ENCODE data around the gene UFC1. TPM values are rescaled to one million over a fixed set of nuclear protein-coding genes. Genes with fewer than 3 reads are reported as not detected.
A peak's percentile ranks its signal among the peaks of the same experiment; 100 is the strongest.

Gene UFC1
- total RNA-seq (10 to 100 TPM; 59.5 to 80.7 (median 70.4) TPM), polyA plus RNA-seq (100 to 1,000 TPM in 1 of 2 donors, 10 to 100 TPM in 1; 78.4 to 107 TPM)

DNA sequence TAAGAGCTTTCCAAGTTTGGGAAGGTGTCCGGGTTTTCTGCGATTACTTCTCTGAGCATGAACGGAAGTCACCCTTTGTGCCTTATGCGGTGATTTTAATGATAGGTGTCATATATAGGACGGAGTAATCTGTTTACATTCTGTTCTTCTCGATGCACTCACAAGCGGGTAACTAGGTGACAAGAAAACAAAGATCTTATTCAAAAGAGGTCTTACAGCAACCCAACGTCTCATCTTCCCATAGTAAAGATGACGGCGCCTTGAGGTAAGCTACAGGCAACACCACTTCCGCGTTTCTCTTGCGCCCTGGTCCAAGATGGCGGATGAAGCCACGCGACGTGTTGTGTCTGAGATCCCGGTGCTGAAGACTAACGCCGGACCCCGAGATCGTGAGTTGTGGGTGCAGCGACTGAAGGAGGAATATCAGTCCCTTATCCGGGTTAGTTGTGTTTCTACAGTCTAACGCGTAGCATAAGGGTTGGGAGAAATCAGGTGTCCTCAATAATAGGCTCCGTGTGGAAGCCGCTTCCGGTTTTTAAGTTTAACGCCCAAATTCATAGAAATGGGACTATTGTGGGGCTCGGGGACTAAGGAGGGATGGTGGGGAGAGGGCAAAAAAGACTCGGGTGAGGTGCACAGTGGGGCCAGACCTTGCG is at the start of gene UFC1:
TSS of gene UFC1 (plus strand) at position 297 of the 656 bp plus-strand sequence. CDS start at position 317, 20 bp downstream.
- FAIRE-seq (peak; percentile 5), DNase-seq (peak; percentile 76 to 88 (median 79)), ATAC-seq (peak; percentile 90 to 95 (median 93))
- WGBS, 2 donors, result 0% methylated on average over 33 of the region's 33 CpGs
- Histone ChIP-seq H3K36me3 (no peaks in the 10 kb centered on the region), H3K4me1 (peaks cover 6 to 8% (median 8%) of the 10 kb centered on the region in 3 donors), H3K27ac (peak within 1 kb of the TSS; percentile 90 to 98 (median 97)), H3K27me3 (no peaks in the 10 kb centered on the region), H3K9me3 (no peaks in the 10 kb centered on the region), H3K4me3 (peak within 1 kb of the TSS; percentile 58 to 69 (median 60))
- intact Hi-C loops (cut with DNase I), result no loop called here
- TF ChIP-seq, protein P1, sequence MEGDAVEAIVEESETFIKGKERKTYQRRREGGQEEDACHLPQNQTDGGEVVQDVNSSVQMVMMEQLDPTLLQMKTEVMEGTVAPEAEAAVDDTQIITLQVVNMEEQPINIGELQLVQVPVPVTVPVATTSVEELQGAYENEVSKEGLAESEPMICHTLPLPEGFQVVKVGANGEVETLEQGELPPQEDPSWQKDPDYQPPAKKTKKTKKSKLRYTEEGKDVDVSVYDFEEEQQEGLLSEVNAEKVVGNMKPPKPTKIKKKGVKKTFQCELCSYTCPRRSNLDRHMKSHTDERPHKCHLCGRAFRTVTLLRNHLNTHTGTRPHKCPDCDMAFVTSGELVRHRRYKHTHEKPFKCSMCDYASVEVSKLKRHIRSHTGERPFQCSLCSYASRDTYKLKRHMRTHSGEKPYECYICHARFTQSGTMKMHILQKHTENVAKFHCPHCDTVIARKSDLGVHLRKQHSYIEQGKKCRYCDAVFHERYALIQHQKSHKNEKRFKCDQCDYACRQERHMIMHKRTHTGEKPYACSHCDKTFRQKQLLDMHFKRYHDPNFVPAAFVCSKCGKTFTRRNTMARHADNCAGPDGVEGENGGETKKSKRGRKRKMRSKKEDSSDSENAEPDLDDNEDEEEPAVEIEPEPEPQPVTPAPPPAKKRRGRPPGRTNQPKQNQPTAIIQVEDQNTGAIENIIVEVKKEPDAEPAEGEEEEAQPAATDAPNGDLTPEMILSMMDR (IDR thresholded peaks at IDR 0.05), result no peak

DNA sequence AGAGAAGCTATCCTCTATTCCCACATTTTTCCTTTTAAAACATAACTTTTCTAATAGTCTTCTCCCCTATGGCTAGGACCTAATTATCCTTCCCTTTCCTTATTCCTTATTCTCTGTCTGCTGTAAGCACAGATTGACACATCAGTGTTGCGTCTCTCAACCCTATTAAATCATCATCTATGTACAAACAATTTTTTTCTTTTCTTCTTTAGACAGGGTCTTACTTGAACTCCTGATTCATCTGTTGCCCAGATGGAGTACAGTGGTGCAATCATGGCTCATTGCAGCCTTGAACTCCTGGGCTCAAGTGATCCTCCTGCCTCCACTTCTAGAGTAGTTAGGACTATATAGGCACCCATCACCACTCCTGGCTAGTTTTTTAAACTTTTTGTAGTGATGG is 47.3 kb upstream of the UFC1 start:
- intact Hi-C loops (cut with DNase I), result no loop called here
- FAIRE-seq (no peak), DNase-seq (no peak), ATAC-seq (no peak)
- H3K27me3 ChIP-seq, result no peaks in the 10 kb centered on the region
- H3K4me3 ChIP-seq, result no peak overlapping the region
- 97 to 100% methylated on average over 1 of the region's 1 CpG for WGBS, 2 donors
- TF ChIP-seq, protein P1 (IDR thresholded peaks at IDR 0.05), result no peak
- H3K36me3 ChIP-seq, result peaks cover 0 to 8% (median 0%) of the 10 kb centered on the region in 3 donors
- no peaks in the 10 kb centered on the region for H3K9me3 ChIP-seq
- no peaks in the 10 kb centered on the region for H3K4me1 ChIP-seq
- H3K27ac ChIP-seq, result no peak overlapping the region

DNA sequence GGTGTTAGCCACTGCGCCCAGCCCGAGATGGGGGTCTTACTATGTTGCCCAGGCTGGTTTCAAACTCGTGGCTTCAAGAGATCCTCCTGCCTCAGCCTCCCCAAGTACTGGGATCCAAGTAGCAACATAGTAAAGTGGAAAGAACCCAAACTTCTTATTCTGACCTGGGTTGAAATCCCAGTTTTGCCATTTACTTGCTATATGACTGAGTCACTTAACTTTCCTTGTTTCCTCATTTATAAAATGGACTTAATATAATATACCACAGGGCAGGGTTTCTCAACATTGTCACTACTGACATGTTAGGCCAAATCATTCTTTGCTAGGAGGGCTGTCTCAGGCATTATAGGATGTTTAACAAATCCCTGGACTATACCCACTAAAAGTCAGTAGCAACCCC is 42.7 kb upstream of the UFC1 start:
- ATAC-seq (no peak), DNase-seq (no peak), FAIRE-seq (no peak)
- H3K36me3 ChIP-seq, result no peaks in the 10 kb centered on the region
- 88 to 96% methylated on average over 3 of the region's 3 CpGs for WGBS, 2 donors
- peaks cover 12 to 22% (median 21%) of the 10 kb centered on the region in 3 donors for H3K4me1 ChIP-seq
- no peaks in the 10 kb centered on the region for H3K9me3 ChIP-seq
- intact Hi-C loops (cut with DNase I), result no loop called here
- no peaks in the 10 kb centered on the region for H3K27me3 ChIP-seq
- no peak overlapping the region for H3K4me3 ChIP-seq
- H3K27ac ChIP-seq, result no peak overlapping the region
- TF ChIP-seq, protein P1 (IDR thresholded peaks at IDR 0.05), result no peak

DNA sequence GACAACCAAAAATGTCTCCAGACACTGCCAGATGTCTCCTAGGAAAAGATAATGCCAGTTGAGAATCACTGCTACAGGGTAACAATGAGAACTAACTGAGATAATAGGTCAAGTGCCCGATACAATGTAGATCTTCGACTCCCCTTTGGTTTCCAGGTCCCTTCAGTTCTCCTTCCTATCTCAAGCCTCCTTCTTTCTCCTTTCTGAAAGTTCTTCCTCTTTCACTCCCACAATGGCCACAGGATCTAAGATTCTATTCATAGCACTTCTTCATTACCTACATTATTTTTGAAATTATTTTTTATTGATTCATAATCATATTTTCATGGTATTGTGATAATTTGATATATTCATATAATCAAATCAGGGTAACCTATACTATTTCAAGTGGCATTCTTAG is 42.3 kb upstream of the UFC1 start:
- H3K27ac ChIP-seq, result no peak overlapping the region
- no peak for ATAC-seq
- H3K9me3 ChIP-seq, result no peaks in the 10 kb centered on the region
- no peaks in the 10 kb centered on the region for H3K36me3 ChIP-seq
- FAIRE-seq, result no peak
- H3K27me3 ChIP-seq, result no peaks in the 10 kb centered on the region
- TF ChIP-seq, protein P1 (IDR thresholded peaks at IDR 0.05), result no peak
- no peak for DNase-seq
- H3K4me1 ChIP-seq, result peaks cover 16 to 25% (median 22%) of the 10 kb centered on the region in 3 donors
- intact Hi-C loops (cut with DNase I), result no loop called here
- no peak overlapping the region for H3K4me3 ChIP-seq
- WGBS, 2 donors, result 91% methylated on average over 2 of the region's 2 CpGs

DNA sequence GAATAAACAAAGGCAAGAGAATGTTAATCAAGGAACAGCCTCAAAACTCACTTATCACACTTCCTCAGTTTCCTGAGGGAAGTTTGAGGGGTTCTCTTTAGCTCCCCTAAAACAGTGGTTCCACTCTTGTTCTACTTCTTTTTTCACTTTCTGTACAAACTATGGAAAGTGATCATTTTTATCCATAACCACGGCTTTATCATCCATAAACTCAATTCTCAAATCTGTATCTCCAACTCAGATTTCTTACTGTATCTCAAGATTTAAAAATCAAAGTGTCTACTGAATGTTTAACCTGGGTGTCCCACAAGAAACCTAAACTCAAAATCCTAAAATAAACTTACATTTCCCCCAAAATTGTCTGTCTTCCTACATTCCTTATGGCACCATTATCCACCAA is 39.9 kb upstream of the UFC1 start:
- DNase-seq, result no peak
- FAIRE-seq, result no peak
- Histone ChIP-seq H3K4me1 (peaks cover 22 to 30% (median 24%) of the 10 kb centered on the region in 3 donors), H3K27ac (no peak overlapping the region), H3K27me3 (no peaks in the 10 kb centered on the region), H3K36me3 (no peaks in the 10 kb centered on the region), H3K4me3 (no peak overlapping the region), H3K9me3 (no peaks in the 10 kb centered on the region)
- 34 to 60% methylated on average over 1 of the region's 1 CpG for WGBS, 2 donors
- no peak for ATAC-seq
- intact Hi-C loops (cut with DNase I), result no loop called here
- TF ChIP-seq, protein P1 (IDR thresholded peaks at IDR 0.05), result no peak

Measured in pancreas (tissue), 10 donors.